GM21423 (cell line): ENCODE measurements around the gene BHLHE23.
"Not testable (repeated sequence)": the region's sequence is repeated elsewhere in the genome, so short reads cannot be mapped to it uniquely, and the experiment has no call there.

Experiments
- ATAC-seq: cut with Tn5 transposase; IDR thresholded peaks from one replicate; pipeline ENCODE4 v1.9.1; 2021; ENCODE audit warnings: mild to moderate bottlenecking, moderate library complexity; ENCODE audit not compliant: unreplicated experiment

BHLHE23 gene

GRCh38 chr20:62962891-62963613 lies 43.7 kb downstream of the BHLHE23 start:
- no peak for ATAC-seq

- ATAC-seq, result no peak
These were observed 44.4 kb downstream of the BHLHE23 start for GRCh38 chr20:62962221-62962879.

GRCh38 chr20:62961799-62962198 lies 45.0 kb downstream of the BHLHE23 start:
- no peak for ATAC-seq

- no peak for ATAC-seq
These were observed 45.4 kb downstream of the BHLHE23 start for GRCh38 chr20:62961310-62961783.

GRCh38 chr20:62960446-62961309 lies 46.1 kb downstream of the BHLHE23 start:
- not testable (repeated sequence) for ATAC-seq

DNA sequence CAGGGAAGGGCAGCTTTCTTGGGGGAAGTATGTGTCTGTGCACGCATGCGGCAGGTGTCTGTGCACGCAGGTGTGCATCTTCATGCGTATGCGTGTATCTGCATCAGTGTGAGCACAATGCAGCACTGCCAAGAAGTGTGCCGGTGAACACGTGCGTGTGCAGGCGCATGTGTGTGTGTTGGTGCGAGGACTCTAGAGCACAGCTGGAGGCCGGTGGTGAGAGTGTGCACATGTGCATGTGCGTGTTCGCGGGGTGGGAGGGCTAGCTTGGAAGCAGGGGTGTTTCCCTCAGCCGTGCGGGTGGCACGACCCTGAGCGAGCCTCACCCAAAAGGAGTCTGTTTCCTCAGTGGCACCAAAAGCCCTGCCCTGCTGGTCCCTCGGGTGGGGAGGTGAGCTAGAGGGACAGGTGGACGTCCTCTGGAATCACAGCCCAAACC lies 46.7 kb downstream of the BHLHE23 start:
- ATAC-seq, result no peak

- no peak for ATAC-seq
These were observed 47.4 kb downstream of the BHLHE23 start for GRCh38 chr20:62959101-62959971.

DNA sequence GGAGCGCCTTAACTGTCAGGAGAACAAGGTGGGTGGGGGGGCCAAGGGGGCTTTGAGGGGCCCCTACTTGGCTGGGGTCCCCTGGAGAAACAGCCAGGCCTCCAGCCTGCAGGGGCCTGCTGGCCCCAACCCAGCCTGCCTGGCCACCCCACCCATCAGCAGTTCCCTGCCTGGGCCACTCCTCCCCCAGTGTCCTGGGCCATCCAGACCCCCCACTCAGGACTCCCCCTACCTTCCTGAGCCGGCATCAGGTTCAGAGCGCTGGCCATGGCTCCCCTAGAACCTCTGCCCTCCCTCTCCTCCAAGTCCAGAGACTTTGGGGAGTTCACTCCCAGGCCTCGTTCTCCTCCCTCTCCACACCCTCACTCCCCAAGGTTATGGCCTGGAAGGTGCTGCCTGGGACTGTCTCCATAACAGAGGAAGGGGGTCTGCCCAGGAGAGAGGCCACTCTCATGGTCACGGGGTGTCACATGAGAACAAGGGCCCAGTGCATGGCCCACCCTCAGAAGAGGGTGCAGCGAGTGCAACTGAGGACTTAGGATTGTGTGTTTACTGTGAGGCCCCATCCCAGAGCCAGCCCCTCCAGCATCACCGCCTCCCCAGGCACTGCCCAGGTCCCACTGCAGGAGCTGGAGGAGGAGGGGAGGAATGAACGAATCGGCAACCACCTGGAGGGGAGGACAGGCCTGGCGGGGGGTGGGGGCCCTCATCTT lies 48.2 kb downstream of the BHLHE23 start:
- ATAC-seq, result no peak

- ATAC-seq, result no peak
These were observed 49.3 kb downstream of the BHLHE23 start for GRCh38 chr20:62957136-62958117.

GRCh38 chr20:62956387-62957135 lies 50.2 kb downstream of the BHLHE23 start:
- no peak for ATAC-seq
